ENCODE results near the gene MYO1D.
"Not testable (repeated sequence)": the region's sequence is repeated elsewhere in the genome, so short reads cannot be mapped to it uniquely, and the experiment has no call there.

Gene MYO1D

GRCh38 chr17:32763855-32764439, 113.0 kb downstream of the MYO1D start:
- no peak overlapping the region for H3K4me3 Mint-ChIP-seq
- no peak for DNase-seq
- H3K4me1 Mint-ChIP-seq = peaks cover 6% of the 10 kb centered on the region
- ATAC-seq = no peak
- no peaks in the 10 kb centered on the region for H3K27me3 Mint-ChIP-seq
- H3K27ac Mint-ChIP-seq = no peak overlapping the region
- H3K9me3 Mint-ChIP-seq = no peaks in the 10 kb centered on the region

GRCh38 chr17:32759476-32759875, 117.4 kb downstream of the MYO1D start:
- Mint-ChIP-seq H3K4me3 (no peak overlapping the region), H3K27me3 (no peaks in the 10 kb centered on the region), H3K9me3 (no peaks in the 10 kb centered on the region), H3K27ac (no peak overlapping the region), H3K4me1 (peaks cover 12% of the 10 kb centered on the region)
- ATAC-seq (no peak), DNase-seq (no peak)

GRCh38 chr17:32757963-32758362, 119.0 kb downstream of the MYO1D start:
- no peaks in the 10 kb centered on the region for H3K9me3 Mint-ChIP-seq
- H3K27me3 Mint-ChIP-seq = no peaks in the 10 kb centered on the region
- DNase-seq (no peak), ATAC-seq (no peak)
- H3K27ac Mint-ChIP-seq = no peak overlapping the region
- peaks cover 12% of the 10 kb centered on the region for H3K4me1 Mint-ChIP-seq
- H3K4me3 Mint-ChIP-seq = no peak overlapping the region

GRCh38 chr17:32756696-32757095, 120.2 kb downstream of the MYO1D start:
- Mint-ChIP-seq H3K27ac (no peak overlapping the region), H3K27me3 (no peaks in the 10 kb centered on the region), H3K4me1 (peaks cover 12% of the 10 kb centered on the region), H3K4me3 (no peak overlapping the region), H3K9me3 (no peaks in the 10 kb centered on the region)
- ATAC-seq (no peak), DNase-seq (no peak)

- no peaks in the 10 kb centered on the region for H3K27me3 Mint-ChIP-seq
- no peaks in the 10 kb centered on the region for H3K9me3 Mint-ChIP-seq
- no peak overlapping the region for H3K4me3 Mint-ChIP-seq
- peaks cover 12% of the 10 kb centered on the region for H3K4me1 Mint-ChIP-seq
- no peak overlapping the region for H3K27ac Mint-ChIP-seq
- ATAC-seq (peak; percentile 74), DNase-seq (no peak)
Measured at GRCh38 chr17:32755045-32755805, 121.7 kb downstream of the MYO1D start.

- no peak for DNase-seq
- peaks cover 2% of the 10 kb centered on the region for H3K4me1 Mint-ChIP-seq
- ATAC-seq = no peak
Measured at GRCh38 chr17:32752934-32753333, 124.0 kb downstream of the MYO1D start.

GRCh38 chr17:32747856-32748255, 129.1 kb downstream of the MYO1D start:
- H3K27me3 Mint-ChIP-seq = no peaks in the 10 kb centered on the region
- ATAC-seq = no peak
- DNase-seq = no peak
- H3K4me3 Mint-ChIP-seq = no peak overlapping the region
- H3K4me1 Mint-ChIP-seq = no peaks in the 10 kb centered on the region
- H3K27ac Mint-ChIP-seq = no peak overlapping the region
- no peaks in the 10 kb centered on the region for H3K9me3 Mint-ChIP-seq

More at GRCh38 chr17:32752934-32753333, 124.0 kb downstream of the MYO1D start:
- Mint-ChIP-seq H3K9me3 (no peaks in the 10 kb centered on the region), H3K27me3 (no peaks in the 10 kb centered on the region), H3K4me3 (no peak overlapping the region), H3K27ac (no peak overlapping the region)

- Mint-ChIP-seq H3K9me3 (no peaks in the 10 kb centered on the region), H3K27ac (no peak overlapping the region), H3K4me3 (no peak overlapping the region), H3K4me1 (no peaks in the 10 kb centered on the region), H3K27me3 (no peaks in the 10 kb centered on the region)
- no peak for ATAC-seq
- no peak for DNase-seq
Measured at GRCh38 chr17:32746698-32747097, 130.2 kb downstream of the MYO1D start.

- Mint-ChIP-seq H3K27ac (no peak overlapping the region), H3K4me1 (no peaks in the 10 kb centered on the region), H3K27me3 (no peaks in the 10 kb centered on the region), H3K9me3 (no peaks in the 10 kb centered on the region), H3K4me3 (no peak overlapping the region)
- ATAC-seq (no peak), DNase-seq (no peak)
Measured at GRCh38 chr17:32746280-32746679, 130.6 kb downstream of the MYO1D start.

- H3K27me3 Mint-ChIP-seq = no peaks in the 10 kb centered on the region
- H3K4me1 Mint-ChIP-seq = no peaks in the 10 kb centered on the region
- DNase-seq (no peak), ATAC-seq (no peak)
- H3K9me3 Mint-ChIP-seq = no peaks in the 10 kb centered on the region
- H3K27ac Mint-ChIP-seq = no peak overlapping the region
- H3K4me3 Mint-ChIP-seq = no peak overlapping the region
Measured at GRCh38 chr17:32742681-32743538, 134.0 kb downstream of the MYO1D start.

- ATAC-seq (no peak), DNase-seq (no peak)
- Mint-ChIP-seq H3K27me3 (no peaks in the 10 kb centered on the region), H3K4me1 (no peaks in the 10 kb centered on the region), H3K4me3 (no peak overlapping the region), H3K9me3 (no peaks in the 10 kb centered on the region), H3K27ac (no peak overlapping the region)
Measured at GRCh38 chr17:32741381-32741780, 135.5 kb downstream of the MYO1D start.

- ATAC-seq (no peak), DNase-seq (no peak)
- H3K27ac Mint-ChIP-seq = no peak overlapping the region
- H3K4me1 Mint-ChIP-seq = no peaks in the 10 kb centered on the region
- no peaks in the 10 kb centered on the region for H3K27me3 Mint-ChIP-seq
- H3K4me3 Mint-ChIP-seq = no peak overlapping the region
- no peaks in the 10 kb centered on the region for H3K9me3 Mint-ChIP-seq
Measured at GRCh38 chr17:32739722-32740121, 137.2 kb downstream of the MYO1D start.

GRCh38 chr17:32739151-32739550, 137.8 kb downstream of the MYO1D start:
- not testable (repeated sequence) for DNase-seq, H3K27ac Mint-ChIP-seq, ATAC-seq, H3K27me3 Mint-ChIP-seq, H3K9me3 Mint-ChIP-seq, H3K4me3 Mint-ChIP-seq, H3K4me1 Mint-ChIP-seq

GRCh38 chr17:32733401-32733800, 143.5 kb downstream of the MYO1D start:
- Mint-ChIP-seq H3K9me3 (peaks cover 0 to 7% of the 10 kb centered on the region in 2 donors), H3K27me3 (no peaks in the 10 kb centered on the region), H3K4me1 (no peaks in the 10 kb centered on the region), H3K4me3 (no peak overlapping the region), H3K27ac (no peak overlapping the region)
- no peak for DNase-seq
- no peak for ATAC-seq

- DNase-seq (no peak), ATAC-seq (no peak)
- Mint-ChIP-seq H3K27me3 (no peaks in the 10 kb centered on the region), H3K27ac (no peak overlapping the region), H3K9me3 (peaks cover 0 to 7% of the 10 kb centered on the region in 2 donors), H3K4me3 (no peak overlapping the region), H3K4me1 (no peaks in the 10 kb centered on the region)
Measured at GRCh38 chr17:32732900-32733299, 144.0 kb downstream of the MYO1D start.

GRCh38 chr17:32732296-32732642, 144.7 kb downstream of the MYO1D start:
- no peak for ATAC-seq
- DNase-seq = no peak
- H3K4me3 Mint-ChIP-seq = no peak overlapping the region
- H3K27me3 Mint-ChIP-seq = no peaks in the 10 kb centered on the region
- H3K4me1 Mint-ChIP-seq = no peaks in the 10 kb centered on the region
- no peak overlapping the region for H3K27ac Mint-ChIP-seq
- H3K9me3 Mint-ChIP-seq = peaks cover 0 to 7% of the 10 kb centered on the region in 2 donors
